SK-N-SH (cell line): ENCODE results near the gene CCDC149. TPM values are rescaled to one million over a fixed set of nuclear protein-coding genes. Genes with fewer than 3 reads are reported as not detected.

Experiments used
- CTCF ChIA-PET: fragments of 300-600, 350-600 bp; formaldehyde crosslinking; extraction: SDS; loops from one replicate; lab custom pipeline; 2021; lab: Yijun Ruan, JAX
- POLR2A ChIA-PET: fragments of 350-600 bp; sonication (Branson Sonifier 250); formaldehyde crosslinking; extraction: SDS; loops from one replicate; lab custom pipeline; 2020; ENCODE audit warnings: antibody characterized with exemption, inconsistent platforms; lab: Yijun Ruan, JAX
- DNase-seq: peaks from one replicate; pipeline ENCODE4 v3.0.0; 2012
- H2AFZ ChIP-seq: fragments of 200-600 bp; sonication (generic); 2 replicates; pipeline ENCODE4 v1.8.1; 2016; ENCODE audit warnings: antibody characterized with exemption, mild to moderate bottlenecking, low read depth
- H3F3A ChIP-seq: fragments of 200-600 bp; sonication (generic); replicated peaks from 2 replicates; pipeline ENCODE3; 2016; ENCODE audit warnings: antibody characterized with exemption, mild to moderate bottlenecking; ENCODE audit not compliant: insufficient read depth
- H3K27ac ChIP-seq, 2 experiments: fragments of 200-500 bp in 1 of 2; fragments of 200-600 bp in 1 of 2; sonication (Bioruptor generic) in 1 of 2; sonication (generic), shearing (Covaris generic) in 1 of 2; 2 replicates each; pipeline versions ENCODE4 v1.5.1 to v1.6.1; 2014 to 2016; ENCODE audit warnings: low read depth in 2 of 2, inconsistent platforms in 1 of 2, low read length in 1 of 2, mild to moderate bottlenecking in 1 of 2, mixed read lengths in 1 of 2
- H3K27me3 ChIP-seq: fragments of 200-600 bp; sonication (generic), shearing (Covaris generic); 2 replicates; pipeline ENCODE4 v1.6.1; 2016; ENCODE audit warnings: mixed run types; ENCODE audit not compliant: insufficient read depth
- H3K36me3 ChIP-seq, 2 experiments: fragments of 200-500 bp in 1 of 2; fragments of 200-600 bp in 1 of 2; sonication (Bioruptor generic) in 1 of 2; sonication (generic) in 1 of 2; replicated peaks in 1 of 2; 2 replicates each; pipeline versions ENCODE3 to v1.5.1; 2014 to 2016; ENCODE audit warnings: low read length in 1 of 2, mild to moderate bottlenecking in 1 of 2; ENCODE audit not compliant: insufficient read depth in 2 of 2, control insufficient read depth in 1 of 2
- H3K4me1 ChIP-seq, 2 experiments: fragments of 200-500 bp in 1 of 2; fragments of 200-600 bp in 1 of 2; sonication (Bioruptor generic) in 1 of 2; sonication (generic), shearing (Covaris generic) in 1 of 2; 2 replicates each; pipeline versions ENCODE4 v1.5.1 to v1.6.1; 2014 to 2016; ENCODE audit warnings: low read depth in 1 of 2, low read length in 1 of 2, mixed run types in 1 of 2; ENCODE audit not compliant: insufficient read depth in 2 of 2, control insufficient read depth in 1 of 2
- H3K4me2 ChIP-seq: fragments of 200-600 bp; sonication (generic), shearing (Covaris generic); 2 replicates; pipeline ENCODE4 v1.6.1; 2017; ENCODE audit warnings: mixed run types
- H3K4me3 ChIP-seq, 2 experiments: fragments of 200-500 bp in 1 of 2; fragments of 200-600 bp in 1 of 2; sonication (Bioruptor generic) in 1 of 2; sonication (generic), shearing (Covaris generic) in 1 of 2; 2 replicates each; pipeline versions ENCODE4 v1.5.1 to v1.8.1; 2014 to 2016; ENCODE audit warnings: low read depth in 2 of 2, inconsistent platforms in 1 of 2, low read length in 1 of 2, mild to moderate bottlenecking in 1 of 2, mixed read lengths in 1 of 2, moderate library complexity in 1 of 2
- H3K79me2 ChIP-seq: fragments of 200-600 bp; sonication (generic); 2 replicates; pipeline ENCODE4 v1.8.1; 2017; ENCODE audit warnings: mild to moderate bottlenecking; ENCODE audit not compliant: insufficient read depth
- H3K9ac ChIP-seq: fragments of 200-600 bp; sonication (generic); 2 replicates; pipeline ENCODE4 v1.6.1; 2017; ENCODE audit warnings: mixed run types
- H3K9me2 ChIP-seq: fragments of 200-600 bp; sonication (generic); 2 replicates; pipeline ENCODE4 v1.6.1; 2017; ENCODE audit warnings: mixed run types
- H3K9me3 ChIP-seq: fragments of 200-600 bp; sonication (generic); 2 replicates; pipeline ENCODE4 v1.6.1; 2017; ENCODE audit warnings: mixed run types, mild to moderate bottlenecking, moderate library complexity
- H4K20me1 ChIP-seq: fragments of 200-600 bp; sonication (generic); 2 replicates; pipeline ENCODE4 v1.6.1; 2017; ENCODE audit warnings: mild to moderate bottlenecking, mixed run types; ENCODE audit not compliant: insufficient read depth
- EP300 ChIP-seq, 2 experiments: IDR thresholded peaks; 2 replicates each; pipeline versions ENCODE4 v1.4.0 to v1.6.1; 2012; ENCODE audit warnings: borderline replicate concordance in 1 of 2, low read depth in 1 of 2, low read length in 1 of 2
- FOSL2 ChIP-seq: IDR thresholded peaks from 2 replicates; pipeline ENCODE4 v1.4.0; 2012; ENCODE audit warnings: low read depth, mild to moderate bottlenecking, moderate library complexity, borderline replicate concordance
- GATA2 ChIP-seq: sonication (generic); formaldehyde crosslinking; IDR thresholded peaks from 2 replicates; pipeline ENCODE4 v1.5.0; 2020; ENCODE audit warnings: mild to moderate bottlenecking, missing genetic modification reagents
- JUND ChIP-seq: IDR thresholded peaks from 2 replicates; pipeline ENCODE4 v1.4.0; 2012
- RXRA ChIP-seq: IDR thresholded peaks from 2 replicates; pipeline ENCODE4 v1.4.0; 2012; ENCODE audit warnings: low read depth, mild to moderate bottlenecking, borderline replicate concordance
- TAF1 ChIP-seq: IDR thresholded peaks from 2 replicates; pipeline ENCODE4 v1.6.1; 2012; ENCODE audit warnings: low read depth, mild to moderate bottlenecking, low read length, moderate library complexity, borderline replicate concordance
- YY1 ChIP-seq: IDR thresholded peaks from 2 replicates; pipeline ENCODE4 v1.4.0; 2012; ENCODE audit warnings: low read depth, mild to moderate bottlenecking
- WGBS: methylation state at CpG from one replicate; pipeline ENCODE4 v1.1.6; 2017; ENCODE audit warnings: low lambda C conversion rate; 5-methylcytosine and 5-hydroxymethylcytosine counted together
- polyA plus RNA-seq, 3 experiments: library from polyadenylated mRNA; depleted of rRNA; stranded (reverse); fragments of >200 nt; gene quantifications; 2 replicates each; pipeline ENCODE4 v1.2.3, GENCODE V29; 2012
- TF ChIP-seq, protein P1 (sequence below): IDR thresholded peaks from 2 replicates; pipeline ENCODE4 v1.4.0; 2012; ENCODE audit warnings: low read depth, borderline replicate concordance
- TF ChIP-seq, protein P2 (sequence below): fragments of 200-600 bp; sonication (generic); IDR thresholded peaks from 2 replicates; pipeline ENCODE4 v1.6.1; 2017; ENCODE audit warnings: antibody characterized with exemption, mild to moderate bottlenecking, moderate library complexity
- TF ChIP-seq, protein P3 (sequence below): IDR thresholded peaks from 2 replicates; pipeline ENCODE4 v1.4.0; 2012; ENCODE audit warnings: low read depth, borderline replicate concordance
- TF ChIP-seq, protein P4 (sequence below): IDR thresholded peaks from 2 replicates; pipeline ENCODE4 v1.4.0; 2012; ENCODE audit warnings: low read depth
- TF ChIP-seq, protein P5 (sequence below): IDR thresholded peaks from 2 replicates; pipeline ENCODE4; 2012

Gene CCDC149
- polyA plus RNA-seq, 1 of the 3 experiments (the other 2 are of a cell fraction) = 5.5 TPM

DNA sequence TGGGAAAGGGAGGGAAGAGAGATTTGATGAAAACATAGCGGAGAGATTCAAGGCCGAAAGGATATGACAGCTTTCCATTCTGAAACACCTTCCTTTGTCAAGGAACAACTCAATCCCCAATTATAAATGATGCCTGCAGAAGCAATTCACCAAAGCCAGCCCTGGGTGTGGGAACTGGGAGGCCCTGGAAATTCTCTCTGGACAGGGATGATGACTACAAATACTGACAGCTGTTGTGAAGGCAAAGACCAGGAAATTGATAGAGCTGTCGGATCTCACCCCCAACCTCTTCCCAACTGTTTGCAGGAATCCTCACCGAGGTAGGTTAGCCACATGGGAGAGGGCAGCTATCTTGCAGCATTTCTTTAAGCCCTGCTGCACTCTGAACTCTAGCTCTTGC is 54.3 kb downstream of the CCDC149 start:
- Histone ChIP-seq H3K27ac (peak overlapping the region; percentile 47 to 79; a peak in 3 of 4 replicates), H3K36me3 (no peaks in the 10 kb centered on the region), H3K9me2 (no peaks in the 10 kb centered on the region), H4K20me1 (no peaks in the 10 kb centered on the region), H3K4me3 (no peak overlapping the region), H3K4me2 (peak overlapping the region; percentile 44), H3K27me3 (no peaks in the 10 kb centered on the region), H3K4me1 (peaks cover 2 to 20% of the 10 kb centered on the region in 2 experiments), H3K9ac (peak overlapping the region; percentile 20; the same call in 1 of the 2 replicates), H2AFZ (no peak overlapping the region), H3F3A (peaks cover 14% of the 10 kb centered on the region), H3K79me2 (no peaks in the 10 kb centered on the region), H3K9me3 (0 out of 2 replicates have a peak, but pooled peaks cover 5% of the 10 kb centered on the region)
- TF ChIP-seq JUND = no peak
- TF ChIP-seq, protein P1, sequence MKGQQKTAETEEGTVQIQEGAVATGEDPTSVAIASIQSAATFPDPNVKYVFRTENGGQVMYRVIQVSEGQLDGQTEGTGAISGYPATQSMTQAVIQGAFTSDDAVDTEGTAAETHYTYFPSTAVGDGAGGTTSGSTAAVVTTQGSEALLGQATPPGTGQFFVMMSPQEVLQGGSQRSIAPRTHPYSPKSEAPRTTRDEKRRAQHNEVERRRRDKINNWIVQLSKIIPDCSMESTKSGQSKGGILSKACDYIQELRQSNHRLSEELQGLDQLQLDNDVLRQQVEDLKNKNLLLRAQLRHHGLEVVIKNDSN = no peak
- TF ChIP-seq, protein P2, sequence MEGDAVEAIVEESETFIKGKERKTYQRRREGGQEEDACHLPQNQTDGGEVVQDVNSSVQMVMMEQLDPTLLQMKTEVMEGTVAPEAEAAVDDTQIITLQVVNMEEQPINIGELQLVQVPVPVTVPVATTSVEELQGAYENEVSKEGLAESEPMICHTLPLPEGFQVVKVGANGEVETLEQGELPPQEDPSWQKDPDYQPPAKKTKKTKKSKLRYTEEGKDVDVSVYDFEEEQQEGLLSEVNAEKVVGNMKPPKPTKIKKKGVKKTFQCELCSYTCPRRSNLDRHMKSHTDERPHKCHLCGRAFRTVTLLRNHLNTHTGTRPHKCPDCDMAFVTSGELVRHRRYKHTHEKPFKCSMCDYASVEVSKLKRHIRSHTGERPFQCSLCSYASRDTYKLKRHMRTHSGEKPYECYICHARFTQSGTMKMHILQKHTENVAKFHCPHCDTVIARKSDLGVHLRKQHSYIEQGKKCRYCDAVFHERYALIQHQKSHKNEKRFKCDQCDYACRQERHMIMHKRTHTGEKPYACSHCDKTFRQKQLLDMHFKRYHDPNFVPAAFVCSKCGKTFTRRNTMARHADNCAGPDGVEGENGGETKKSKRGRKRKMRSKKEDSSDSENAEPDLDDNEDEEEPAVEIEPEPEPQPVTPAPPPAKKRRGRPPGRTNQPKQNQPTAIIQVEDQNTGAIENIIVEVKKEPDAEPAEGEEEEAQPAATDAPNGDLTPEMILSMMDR = no peak
- TF ChIP-seq, protein P3, sequence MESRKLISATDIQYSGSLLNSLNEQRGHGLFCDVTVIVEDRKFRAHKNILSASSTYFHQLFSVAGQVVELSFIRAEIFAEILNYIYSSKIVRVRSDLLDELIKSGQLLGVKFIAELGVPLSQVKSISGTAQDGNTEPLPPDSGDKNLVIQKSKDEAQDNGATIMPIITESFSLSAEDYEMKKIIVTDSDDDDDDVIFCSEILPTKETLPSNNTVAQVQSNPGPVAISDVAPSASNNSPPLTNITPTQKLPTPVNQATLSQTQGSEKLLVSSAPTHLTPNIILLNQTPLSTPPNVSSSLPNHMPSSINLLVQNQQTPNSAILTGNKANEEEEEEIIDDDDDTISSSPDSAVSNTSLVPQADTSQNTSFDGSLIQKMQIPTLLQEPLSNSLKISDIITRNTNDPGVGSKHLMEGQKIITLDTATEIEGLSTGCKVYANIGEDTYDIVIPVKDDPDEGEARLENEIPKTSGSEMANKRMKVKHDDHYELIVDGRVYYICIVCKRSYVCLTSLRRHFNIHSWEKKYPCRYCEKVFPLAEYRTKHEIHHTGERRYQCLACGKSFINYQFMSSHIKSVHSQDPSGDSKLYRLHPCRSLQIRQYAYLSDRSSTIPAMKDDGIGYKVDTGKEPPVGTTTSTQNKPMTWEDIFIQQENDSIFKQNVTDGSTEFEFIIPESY = no peak
- no peak for TF ChIP-seq RXRA
- TF ChIP-seq EP300 (IDR thresholded peaks at IDR 0.05; ENCODE audit: borderline replicate concordance in 1 of 2, low read depth in 1 of 2, low read length in 1 of 2) = no peak
- TF ChIP-seq, protein P4, sequence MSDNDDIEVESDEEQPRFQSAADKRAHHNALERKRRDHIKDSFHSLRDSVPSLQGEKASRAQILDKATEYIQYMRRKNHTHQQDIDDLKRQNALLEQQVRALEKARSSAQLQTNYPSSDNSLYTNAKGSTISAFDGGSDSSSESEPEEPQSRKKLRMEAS = no peak
- no peak for TF ChIP-seq TAF1
- TF ChIP-seq, protein P5, sequence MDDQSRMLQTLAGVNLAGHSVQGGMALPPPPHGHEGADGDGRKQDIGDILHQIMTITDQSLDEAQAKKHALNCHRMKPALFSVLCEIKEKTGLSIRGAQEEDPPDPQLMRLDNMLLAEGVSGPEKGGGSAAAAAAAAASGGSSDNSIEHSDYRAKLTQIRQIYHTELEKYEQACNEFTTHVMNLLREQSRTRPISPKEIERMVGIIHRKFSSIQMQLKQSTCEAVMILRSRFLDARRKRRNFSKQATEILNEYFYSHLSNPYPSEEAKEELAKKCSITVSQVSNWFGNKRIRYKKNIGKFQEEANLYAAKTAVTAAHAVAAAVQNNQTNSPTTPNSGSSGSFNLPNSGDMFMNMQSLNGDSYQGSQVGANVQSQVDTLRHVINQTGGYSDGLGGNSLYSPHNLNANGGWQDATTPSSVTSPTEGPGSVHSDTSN = no peak
- no peak for TF ChIP-seq GATA2 (CRISPR knock-in tag)
- TF ChIP-seq FOSL2 = no peak
- TF ChIP-seq YY1 = no peak
- POLR2A ChIA-PET = no interaction called here
- WGBS = 73% methylated on average over 4 of the region's 4 CpGs
- no peak for DNase-seq
- CTCF ChIA-PET = no interaction called here
